Activated T-helper 1 cell treated with anti-CD3 and anti-CD28 coated beads, Interleukin-12 subunit alpha, Interleukin-12 subunit beta, Interleukin-2, Interleukin-4 antibody, amounts not matched to agents 30 ng/mL and 10 ng/mL and 1 ng/mL, durations not matched to agents 14 hours and 24 hours and 36 hours (primary cell): ENCODE measurements around the gene MED9. TPM values are rescaled to one million over a fixed set of nuclear protein-coding genes. Genes with fewer than 3 reads are reported as not detected.
"Not testable (repeated sequence)": the region's sequence is repeated elsewhere in the genome, so short reads cannot be mapped to it uniquely, and the experiment has no call there.

ENCODE experiments used
- DNase-seq: peaks from one replicate; pipeline ENCODE4 v3.0.0; 2021; ENCODE audit warnings: low spot score
- H3K27ac Mint-ChIP-seq: one replicate; pipeline ENCODE4 v1.8.0; 2021; ENCODE audit warnings: mild to moderate bottlenecking, mixed read lengths
- H3K27me3 Mint-ChIP-seq: one replicate; pipeline ENCODE4 v1.8.0; 2022; ENCODE audit warnings: mild to moderate bottlenecking, moderate library complexity, mixed read lengths; ENCODE audit not compliant: insufficient read depth
- H3K36me3 Mint-ChIP-seq: one replicate; pipeline ENCODE4 v1.8.0; 2021; ENCODE audit warnings: low read depth, mixed read lengths
- H3K4me1 Mint-ChIP-seq: one replicate; pipeline ENCODE4 v1.8.0; 2021; ENCODE audit warnings: low read depth, mixed read lengths
- H3K4me3 Mint-ChIP-seq: one replicate; pipeline ENCODE4 v1.8.0; 2021; ENCODE audit warnings: mild to moderate bottlenecking, moderate library complexity, mixed read lengths
- H3K9me3 Mint-ChIP-seq: one replicate; pipeline ENCODE4 v1.8.0; 2021; ENCODE audit warnings: mixed read lengths
- intact Hi-C: fragments of 100-400 bp; cut with micrococcal nuclease; formaldehyde crosslinking; loops from one replicate; pipeline ENCODE4 v1.15.1; 2024
- total RNA-seq: library from RNA; stranded (reverse); gene quantifications from 2 replicates; pipeline ENCODE4 v1.2.3, GENCODE V29; 2022

The MED9 gene, protein sequence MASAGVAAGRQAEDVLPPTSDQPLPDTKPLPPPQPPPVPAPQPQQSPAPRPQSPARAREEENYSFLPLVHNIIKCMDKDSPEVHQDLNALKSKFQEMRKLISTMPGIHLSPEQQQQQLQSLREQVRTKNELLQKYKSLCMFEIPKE
- total RNA-seq = 13.8 and 15.2 TPM in 2 replicates

DNA sequence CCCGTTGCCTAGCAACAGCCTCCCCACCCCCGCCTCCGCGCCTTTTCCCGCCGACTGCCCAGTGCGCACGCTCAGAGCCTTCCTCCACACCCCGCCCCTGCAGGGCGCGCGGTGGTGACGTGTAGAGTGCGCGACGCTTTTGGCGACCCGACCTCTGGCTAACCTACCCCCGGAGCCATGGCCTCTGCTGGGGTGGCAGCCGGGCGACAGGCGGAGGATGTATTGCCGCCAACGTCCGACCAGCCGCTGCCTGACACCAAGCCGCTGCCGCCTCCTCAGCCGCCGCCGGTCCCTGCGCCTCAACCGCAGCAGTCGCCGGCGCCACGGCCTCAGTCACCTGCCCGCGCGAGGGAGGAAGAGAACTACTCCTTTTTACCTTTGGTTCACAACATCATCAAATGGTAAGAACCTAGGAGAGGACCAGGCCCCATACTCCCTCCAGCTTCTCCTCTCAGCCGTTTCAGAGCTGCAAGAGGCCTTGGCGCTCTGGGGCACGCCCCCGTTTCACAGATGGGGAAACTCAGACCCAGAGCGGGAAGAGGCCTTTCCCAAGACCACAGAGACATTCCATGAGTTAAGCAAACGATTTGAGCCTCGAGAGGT, at the start of gene MED9:
Gene MED9, plus strand, starts transcription at position 136 of the 603 bp plus-strand sequence. Its CDS starts 42 bp downstream, at position 178.
- intact Hi-C loops = loop anchor here (1.0 to 5.0 kb wide), 4 partner anchors 19 to 840 kb away; partner anchors contain the start of genes COPS3, PEMT, RASD1 and SMCR8
- peaks cover 49% of the 10 kb centered on the region for H3K4me1 Mint-ChIP-seq

DNA sequence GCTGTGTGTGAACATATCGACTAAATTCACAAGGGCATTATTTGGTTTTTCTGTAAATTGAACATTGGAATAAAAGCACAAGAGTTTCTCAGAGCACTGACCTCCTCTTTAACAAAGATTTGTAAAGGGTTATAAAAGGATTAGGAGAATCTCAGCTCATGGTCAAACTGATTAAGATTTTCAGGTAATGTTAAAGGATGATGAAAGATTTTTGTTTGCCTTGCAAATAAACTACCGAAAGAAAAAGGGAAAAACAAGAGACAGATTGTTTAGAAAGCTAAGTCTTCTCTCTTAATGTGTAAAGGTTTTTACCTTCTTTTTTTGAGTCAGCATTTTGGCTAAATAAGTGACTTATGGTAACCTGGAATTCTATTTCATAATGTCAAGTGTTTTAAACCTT, 47.6 kb upstream of the MED9 start:
- Mint-ChIP-seq H3K4me3 (no peak overlapping the region), H3K27ac (no peak overlapping the region), H3K36me3 (no peaks in the 10 kb centered on the region), H3K9me3 (no peaks in the 10 kb centered on the region), H3K4me1 (no peaks in the 10 kb centered on the region), H3K27me3 (peaks cover 14% of the 10 kb centered on the region)
- DNase-seq = no peak
- intact Hi-C loops = no loop called here

More for the DNA sequence above, at the start of gene MED9:
- H3K27me3 Mint-ChIP-seq = peaks cover 16% of the 10 kb centered on the region
- H3K4me3 Mint-ChIP-seq = peak within 1 kb of the TSS; percentile 95
- peaks cover 13% of the 10 kb centered on the region for H3K36me3 Mint-ChIP-seq
- peak within 1 kb of the TSS; percentile 90 for H3K27ac Mint-ChIP-seq
- peak; percentile 91 for DNase-seq
- no peaks in the 10 kb centered on the region for H3K9me3 Mint-ChIP-seq

DNA sequence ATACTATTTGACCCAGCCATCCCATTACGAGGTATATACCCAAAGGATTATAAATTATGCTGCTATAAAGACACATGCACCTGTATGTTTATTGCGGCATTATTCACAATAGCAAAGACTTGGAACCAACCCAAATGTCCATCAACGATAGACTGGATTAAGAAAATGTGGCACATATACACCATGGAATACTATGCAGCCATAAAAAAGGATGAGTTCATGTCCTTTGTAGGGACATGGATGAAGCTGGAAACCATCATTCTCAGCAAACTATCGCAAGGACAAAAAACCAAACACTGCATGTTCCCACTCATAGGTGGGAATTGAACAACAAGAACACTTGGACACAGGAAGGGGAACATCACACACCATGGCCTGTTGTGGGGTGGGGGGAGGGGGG, 45.9 kb upstream of the MED9 start:
- peaks cover 14% of the 10 kb centered on the region for H3K27me3 Mint-ChIP-seq
- H3K9me3 Mint-ChIP-seq, H3K36me3 Mint-ChIP-seq, H3K27ac Mint-ChIP-seq, H3K4me1 Mint-ChIP-seq, intact Hi-C loops, H3K4me3 Mint-ChIP-seq, DNase-seq: not testable (repeated sequence)

DNA sequence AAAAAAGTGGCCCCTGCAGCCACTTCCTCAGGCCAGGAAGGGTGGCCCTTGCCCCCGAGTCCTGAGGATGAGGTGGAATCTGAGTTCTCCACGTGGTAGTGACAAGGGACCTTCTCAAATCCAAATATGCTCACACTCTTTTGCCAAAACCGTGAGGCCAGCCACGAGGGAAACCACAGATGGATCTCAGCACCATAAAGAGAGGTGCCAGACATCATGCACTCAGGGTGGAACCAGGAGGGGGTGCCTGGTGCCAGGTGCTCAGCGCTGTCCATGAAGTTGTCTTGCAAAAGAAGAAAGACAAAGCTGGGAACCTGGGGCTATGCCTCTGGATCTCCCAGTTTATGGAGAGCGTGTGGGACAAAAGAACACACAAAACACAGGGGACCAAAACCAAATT, 45.2 kb upstream of the MED9 start:
- Mint-ChIP-seq H3K36me3 (no peaks in the 10 kb centered on the region), H3K4me1 (no peaks in the 10 kb centered on the region), H3K27ac (no peak overlapping the region), H3K27me3 (peaks cover 14% of the 10 kb centered on the region), H3K9me3 (no peaks in the 10 kb centered on the region), H3K4me3 (no peak overlapping the region)
- intact Hi-C loops = no loop called here
- DNase-seq = no peak

DNA sequence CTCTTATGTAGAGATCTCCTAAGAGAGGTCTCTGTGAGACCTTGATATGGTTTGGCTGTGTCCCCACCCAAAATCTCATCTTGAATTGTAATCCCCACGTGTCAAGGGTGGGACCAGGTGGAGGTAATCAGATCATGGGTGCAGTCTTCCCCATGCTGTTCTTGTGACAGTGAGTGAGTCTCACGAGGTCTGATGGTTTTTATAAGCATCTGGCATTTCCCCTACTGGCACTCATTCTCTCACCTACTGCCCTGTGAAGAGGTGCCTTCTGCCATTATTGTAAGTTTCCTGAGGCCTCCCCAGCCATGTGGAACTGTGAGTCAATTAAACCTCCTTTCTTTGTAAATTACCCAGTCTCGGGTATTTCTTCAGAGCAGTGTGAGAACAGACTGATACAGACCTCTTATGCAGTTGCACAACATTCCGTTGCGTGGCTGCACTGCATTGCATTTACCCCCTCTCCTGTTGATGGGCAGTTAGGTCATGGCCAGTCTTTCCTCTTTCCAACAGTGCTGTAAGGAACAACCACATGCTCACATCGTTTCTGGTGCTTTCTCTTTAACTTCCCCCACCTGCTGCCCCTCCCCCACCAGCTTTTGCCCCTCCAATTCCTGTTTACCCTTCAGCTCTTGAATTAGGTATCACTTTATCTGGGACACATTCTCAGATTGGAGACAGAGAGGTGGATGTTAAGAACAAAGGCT, 43.6 kb upstream of the MED9 start:
- H3K27ac Mint-ChIP-seq = no peak overlapping the region
- intact Hi-C loops = no loop called here
- peaks cover 14% of the 10 kb centered on the region for H3K27me3 Mint-ChIP-seq
- no peaks in the 10 kb centered on the region for H3K9me3 Mint-ChIP-seq
- DNase-seq = no peak
- no peak overlapping the region for H3K4me3 Mint-ChIP-seq
- no peaks in the 10 kb centered on the region for H3K36me3 Mint-ChIP-seq
- no peaks in the 10 kb centered on the region for H3K4me1 Mint-ChIP-seq

DNA sequence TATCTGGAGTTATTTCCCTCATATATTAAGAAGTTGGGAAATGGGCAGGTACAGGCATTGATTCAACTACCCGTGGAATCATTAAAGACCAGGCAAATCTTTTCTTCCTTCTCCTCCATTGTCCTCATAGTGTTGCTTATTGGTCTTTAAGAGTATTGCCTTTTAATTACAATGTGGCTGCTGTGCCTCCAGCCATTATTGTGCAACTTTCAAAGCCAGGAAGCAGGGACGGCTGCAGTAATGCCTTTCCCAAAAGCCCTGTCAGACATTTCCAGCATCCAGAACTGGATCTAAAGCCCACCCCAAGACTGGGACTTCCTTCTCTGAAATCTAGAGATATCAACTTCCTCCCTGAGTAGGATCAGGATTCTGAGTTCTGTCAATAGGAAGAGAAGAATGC, 42.3 kb upstream of the MED9 start:
- H3K9me3 Mint-ChIP-seq = no peaks in the 10 kb centered on the region
- H3K27me3 Mint-ChIP-seq = peaks cover 8% of the 10 kb centered on the region
- DNase-seq = no peak
- H3K4me1 Mint-ChIP-seq = no peaks in the 10 kb centered on the region
- no peak overlapping the region for H3K4me3 Mint-ChIP-seq
- intact Hi-C loops = no loop called here
- no peaks in the 10 kb centered on the region for H3K36me3 Mint-ChIP-seq
- no peak overlapping the region for H3K27ac Mint-ChIP-seq

DNA sequence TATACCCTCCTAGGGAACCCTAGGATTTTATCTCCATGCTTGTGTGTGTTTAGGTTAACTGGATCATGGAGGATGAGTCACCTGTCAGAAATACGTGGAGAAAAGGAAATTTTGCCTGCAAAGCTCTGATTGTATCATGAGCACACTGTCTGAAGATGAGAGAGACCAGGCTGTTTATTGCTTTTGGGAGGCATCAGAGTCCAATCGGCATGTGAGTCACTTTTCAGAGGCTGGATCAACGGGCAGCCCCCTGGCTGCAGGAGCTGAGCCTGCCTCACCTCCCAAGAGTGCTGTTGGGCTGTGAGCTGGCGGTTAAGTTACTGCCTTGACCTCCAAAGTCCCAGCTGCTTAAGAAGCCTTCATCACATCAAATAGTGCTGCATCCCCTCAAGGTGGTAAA, 41.5 kb upstream of the MED9 start:
- intact Hi-C loops = no loop called here
- H3K27me3 Mint-ChIP-seq = peaks cover 5% of the 10 kb centered on the region
- H3K36me3 Mint-ChIP-seq = no peaks in the 10 kb centered on the region
- H3K9me3 Mint-ChIP-seq = no peaks in the 10 kb centered on the region
- no peaks in the 10 kb centered on the region for H3K4me1 Mint-ChIP-seq
- no peak overlapping the region for H3K27ac Mint-ChIP-seq
- H3K4me3 Mint-ChIP-seq = no peak overlapping the region
- no peak for DNase-seq

DNA sequence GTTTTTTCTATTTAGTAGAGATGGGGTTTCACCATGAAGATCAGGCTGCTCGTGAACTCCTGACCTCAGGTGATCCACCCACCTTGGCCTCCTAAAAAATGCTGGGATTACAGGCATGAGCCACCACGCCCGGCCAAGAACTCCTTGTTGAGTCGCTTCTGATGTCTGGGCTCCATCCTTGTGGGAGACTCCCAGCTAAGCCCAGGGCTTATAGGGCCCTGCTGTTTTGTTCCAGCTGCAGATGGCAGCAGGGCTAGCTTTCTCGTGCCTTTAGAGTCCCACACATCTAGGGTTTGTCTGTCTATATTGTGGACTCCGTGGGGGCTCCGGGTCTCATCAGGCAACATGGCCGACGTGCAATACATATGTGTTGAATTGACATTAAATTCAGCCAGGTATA, 39.3 kb upstream of the MED9 start:
- Mint-ChIP-seq H3K9me3 (no peaks in the 10 kb centered on the region), H3K36me3 (no peaks in the 10 kb centered on the region), H3K4me1 (no peaks in the 10 kb centered on the region), H3K4me3 (no peak overlapping the region), H3K27me3 (peaks cover 5% of the 10 kb centered on the region), H3K27ac (no peak overlapping the region)
- intact Hi-C loops = no loop called here
- no peak for DNase-seq

DNA sequence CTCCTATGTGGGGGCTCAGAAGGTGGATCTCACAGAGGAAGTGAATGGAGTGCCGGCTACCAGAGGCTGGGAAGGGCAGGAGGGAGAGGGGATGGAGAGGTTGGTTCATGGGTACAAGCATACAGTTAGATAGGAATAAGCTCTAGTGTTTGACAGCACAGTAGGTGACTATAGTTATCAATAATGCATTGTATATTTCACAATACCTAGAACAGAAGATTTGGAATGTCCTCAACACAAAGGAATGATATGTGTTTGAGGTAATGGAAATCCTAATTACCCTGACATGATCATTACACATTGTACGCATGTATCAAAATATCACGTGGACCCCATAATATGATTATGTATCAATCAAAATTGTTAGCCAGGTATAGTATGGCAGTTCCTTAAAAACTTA, 38.9 kb upstream of the MED9 start:
- Mint-ChIP-seq H3K9me3 (no peaks in the 10 kb centered on the region), H3K4me1 (no peaks in the 10 kb centered on the region), H3K36me3 (no peaks in the 10 kb centered on the region), H3K27me3 (peaks cover 4% of the 10 kb centered on the region), H3K27ac (no peak overlapping the region), H3K4me3 (no peak overlapping the region)
- no peak for DNase-seq
- intact Hi-C loops = no loop called here

DNA sequence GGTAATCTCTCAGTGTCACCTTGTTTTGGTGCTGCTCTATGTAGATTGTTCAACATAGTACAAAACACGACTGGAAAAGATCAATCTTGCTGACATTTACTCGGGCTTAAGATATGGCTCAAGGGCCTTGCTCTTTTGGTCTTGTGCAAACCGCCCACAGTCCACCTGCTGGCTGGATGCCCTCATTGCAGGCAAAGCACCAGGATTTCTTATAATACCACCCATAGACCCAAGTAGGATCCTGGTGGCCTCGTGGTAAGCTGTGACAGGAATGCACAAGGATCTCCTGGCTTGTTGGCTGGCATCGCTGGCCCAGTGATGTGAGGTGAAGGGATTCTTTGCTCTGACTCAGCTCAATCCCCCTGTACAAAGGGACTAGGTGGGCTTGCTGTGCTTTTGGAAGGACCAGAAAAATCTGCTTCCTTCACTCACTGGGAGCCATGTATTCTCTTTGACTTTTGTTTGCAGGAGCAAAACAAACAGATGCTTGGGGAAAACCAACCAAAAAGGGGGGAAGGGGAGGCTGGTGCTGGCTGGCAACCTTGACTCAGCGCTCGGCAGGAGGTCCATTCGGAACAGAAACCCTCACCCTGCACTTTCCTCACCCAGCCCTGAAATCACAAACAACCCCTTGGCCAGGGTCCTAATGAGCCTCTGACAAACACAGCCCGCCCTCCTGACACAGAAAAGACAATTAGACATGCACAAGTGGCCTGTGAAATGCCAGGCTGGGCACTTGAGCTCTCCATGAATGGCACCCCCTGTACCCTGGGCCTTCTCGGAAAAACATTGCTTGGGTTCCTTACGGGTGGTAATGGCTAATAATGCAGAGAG, 36.6 kb upstream of the MED9 start:
- H3K27ac Mint-ChIP-seq = no peak overlapping the region
- no peaks in the 10 kb centered on the region for H3K4me1 Mint-ChIP-seq
- H3K27me3 Mint-ChIP-seq = no peaks in the 10 kb centered on the region
- DNase-seq = peak; percentile 48
- intact Hi-C loops = loop anchor here (1.0 to 5.0 kb wide), 3 partner anchors 57 to 202 kb away; partner anchors contain the start of gene RASD1
- no peak overlapping the region for H3K4me3 Mint-ChIP-seq
- no peaks in the 10 kb centered on the region for H3K36me3 Mint-ChIP-seq
- H3K9me3 Mint-ChIP-seq = no peaks in the 10 kb centered on the region

DNA sequence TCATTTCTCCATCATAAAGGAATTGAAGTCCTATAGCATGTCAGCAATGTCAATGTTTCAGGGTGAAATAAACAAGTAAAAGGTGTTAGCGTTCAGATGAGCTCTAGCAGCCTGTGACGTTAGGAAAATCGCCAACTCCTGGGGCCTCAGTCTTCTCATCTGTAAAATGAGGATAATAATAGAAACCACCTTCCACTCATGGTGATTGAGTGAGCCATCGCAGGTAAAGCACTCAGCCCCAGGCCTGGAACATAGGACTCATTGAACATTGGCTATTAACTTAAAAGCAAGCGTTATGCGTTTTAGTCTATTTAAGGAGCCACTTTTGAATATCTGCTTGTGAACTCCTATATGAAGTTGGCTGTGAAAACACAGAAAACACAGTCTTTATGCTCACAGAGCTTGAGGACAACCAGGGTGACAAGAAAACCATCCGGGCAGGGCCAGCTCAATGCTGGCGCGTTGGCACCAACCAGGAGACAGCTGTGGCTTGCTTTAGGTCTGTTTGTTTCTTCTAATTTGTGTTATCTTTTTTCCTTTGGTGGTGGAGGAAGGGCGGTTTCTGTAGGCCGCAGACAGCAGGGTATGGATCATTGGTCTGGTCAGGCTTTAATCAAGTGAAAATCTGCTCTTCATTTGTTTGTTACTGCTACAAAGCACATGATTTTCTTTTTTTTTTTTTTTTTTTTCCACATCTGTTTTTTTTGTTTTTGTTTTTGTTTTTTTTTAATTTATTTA, 35.7 kb upstream of the MED9 start:
- Mint-ChIP-seq H3K27me3 (no peaks in the 10 kb centered on the region), H3K27ac (no peak overlapping the region), H3K36me3 (no peaks in the 10 kb centered on the region), H3K9me3 (no peaks in the 10 kb centered on the region), H3K4me3 (no peak overlapping the region), H3K4me1 (no peaks in the 10 kb centered on the region)
- intact Hi-C loops = loop anchor here (1.0 to 5.0 kb wide), 3 partner anchors 56 to 201 kb away; partner anchors contain the start of gene RASD1
- no peak for DNase-seq

DNA sequence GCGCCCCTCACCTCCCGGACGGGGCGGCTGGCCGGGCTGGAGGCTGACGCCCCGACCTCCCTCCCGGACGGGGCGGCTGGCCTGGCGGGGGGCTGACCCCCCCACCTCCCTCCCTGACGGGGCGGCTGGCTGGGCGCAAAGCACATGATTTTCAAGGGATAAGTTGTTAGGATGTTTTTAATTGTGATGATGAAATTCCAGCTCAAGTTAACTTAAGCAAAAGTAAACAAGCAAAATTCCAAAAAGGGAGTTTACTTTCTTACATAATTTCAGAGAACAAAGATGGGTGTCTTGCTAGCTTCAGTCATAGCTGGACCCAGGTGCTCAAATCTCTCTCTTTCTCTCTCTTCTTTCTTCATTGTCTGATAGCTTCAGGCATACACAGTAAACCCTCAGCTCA, 33.6 kb upstream of the MED9 start:
- intact Hi-C loops = loop anchor here (5.0 kb wide), 1 partner anchor 199 kb away; no protein-coding TSS in a partner anchor
- Mint-ChIP-seq H3K4me1 (no peaks in the 10 kb centered on the region), H3K4me3 (no peak overlapping the region), H3K36me3 (no peaks in the 10 kb centered on the region), H3K27me3 (no peaks in the 10 kb centered on the region), H3K9me3 (no peaks in the 10 kb centered on the region), H3K27ac (no peak overlapping the region)
- no peak for DNase-seq
